ENCODE measurements around the gene CSRNP2. TPM values are rescaled to one million over a fixed set of nuclear protein-coding genes. Genes with fewer than 3 reads are reported as not detected.

CSRNP2 gene
- total and polyA plus RNA-seq, 2 donors (not counting 3 experiments of a cell fraction or from before 2014, with no cell fraction given): 24.2 to 49.7 TPM

DNA sequence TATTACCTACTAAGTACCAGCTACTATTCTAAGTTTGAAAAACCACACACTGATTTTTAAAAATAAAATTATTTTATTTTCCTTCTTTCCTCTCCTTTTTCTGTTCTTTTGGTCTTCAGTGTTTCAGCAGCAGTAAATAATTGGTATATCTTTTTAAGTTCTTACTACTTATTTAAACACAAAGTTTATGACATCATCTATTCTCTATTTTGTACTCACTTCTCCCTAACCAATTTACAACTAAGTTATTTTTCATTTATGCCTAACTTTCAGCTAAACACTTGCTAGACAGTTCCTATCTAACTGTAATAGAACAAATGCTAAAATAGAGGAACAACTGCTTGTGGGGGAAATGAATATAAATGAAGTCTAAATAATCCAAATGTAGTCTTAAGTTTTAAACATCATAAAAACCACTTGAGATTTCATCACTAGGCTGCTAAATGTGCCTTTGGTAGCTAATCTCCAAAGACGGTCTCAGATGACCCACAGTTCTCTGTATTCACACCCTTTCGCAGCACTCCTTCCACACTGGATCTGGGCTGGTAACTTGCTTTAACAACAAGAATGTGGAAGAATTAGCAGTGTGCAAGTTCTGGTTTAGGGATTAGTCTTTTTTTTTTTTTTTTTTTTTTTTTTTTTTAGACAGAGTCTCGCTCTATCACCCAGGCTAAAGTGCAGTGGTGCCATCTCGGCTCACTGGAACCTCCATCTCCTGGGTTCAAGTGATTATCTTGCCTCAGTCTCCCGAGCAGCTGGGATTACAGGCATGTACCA lies 48.5 kb upstream of the CSRNP2 start:
- Histone ChIP-seq H3K4me3 (replicated peaks in 1 of 3; ENCODE audit: insufficient read depth in 1 of 3, low read depth in 1 of 3, low read length in 3 of 3) (no peak overlapping the region), H2AFZ (ENCODE audit: low read depth, low read length) (no peak overlapping the region), H3K9me1 (replicated peaks; ENCODE audit: control insufficient read depth, extremely low read depth, insufficient read depth, low read length) (no peaks in the 10 kb centered on the region), H3K4me2 (ENCODE audit: insufficient read depth, low read length) (no peak overlapping the region), H3K27ac (ENCODE audit: insufficient read depth, low read depth, low read length) (no peak overlapping the region), H3K9ac (replicated peaks; ENCODE audit: extremely low read depth, insufficient read depth, low read length) (no peak overlapping the region), H4K20me1 (replicated peaks; ENCODE audit: control insufficient read depth, extremely low read depth, insufficient read depth, low read length) (no peaks in the 10 kb centered on the region), H3K9me3 (replicated peaks; ENCODE audit: control insufficient read depth, insufficient read depth, low read length) (no peaks in the 10 kb centered on the region), H3K27me3 (ENCODE audit: control insufficient read depth in 2 of 2, insufficient read depth in 2 of 2, low read length in 2 of 2) (no peaks in the 10 kb centered on the region), H3K79me2 (ENCODE audit: control insufficient read depth, insufficient read depth, low read length) (no peaks in the 10 kb centered on the region), H3K36me3 (ENCODE audit: control insufficient read depth in 2 of 2, extremely low read depth in 1 of 2, insufficient read depth in 2 of 2, low read length in 2 of 2) (no peaks in the 10 kb centered on the region), H3K4me1 (ENCODE audit: control insufficient read depth, extremely low read depth, insufficient read depth, low read length) (no peaks in the 10 kb centered on the region)
- TF ChIP-seq, protein P1, sequence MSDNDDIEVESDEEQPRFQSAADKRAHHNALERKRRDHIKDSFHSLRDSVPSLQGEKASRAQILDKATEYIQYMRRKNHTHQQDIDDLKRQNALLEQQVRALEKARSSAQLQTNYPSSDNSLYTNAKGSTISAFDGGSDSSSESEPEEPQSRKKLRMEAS (IDR thresholded peaks at IDR 0.05; ENCODE audit: insufficient read depth, insufficient read length): no peak
- TF ChIP-seq JUN (IDR thresholded peaks at IDR 0.05; ENCODE audit: borderline replicate concordance, insufficient read depth, insufficient read length, low read depth) (no peak), POLR2A (IDR thresholded peaks at IDR 0.05; ENCODE audit: low read depth, low read length) (no peak), FOS (IDR thresholded peaks at IDR 0.05; ENCODE audit: borderline replicate concordance, insufficient read depth, low read length) (no peak), POLR2AphosphoS5 (IDR thresholded peaks at IDR 0.05; ENCODE audit: insufficient read depth, low read depth, low read length) (no peak), EZH2 (IDR thresholded peaks at IDR 0.05; ENCODE audit: borderline replicate concordance, low read depth, low read length, severe bottlenecking) (no peak), GATA2 (IDR thresholded peaks at IDR 0.05; ENCODE audit: insufficient read depth, insufficient read length, low read depth, low read length) (no peak), MYC (IDR thresholded peaks at IDR 0.05; ENCODE audit: low read depth, low read length) (no peak)
- TF ChIP-seq, protein P2, sequence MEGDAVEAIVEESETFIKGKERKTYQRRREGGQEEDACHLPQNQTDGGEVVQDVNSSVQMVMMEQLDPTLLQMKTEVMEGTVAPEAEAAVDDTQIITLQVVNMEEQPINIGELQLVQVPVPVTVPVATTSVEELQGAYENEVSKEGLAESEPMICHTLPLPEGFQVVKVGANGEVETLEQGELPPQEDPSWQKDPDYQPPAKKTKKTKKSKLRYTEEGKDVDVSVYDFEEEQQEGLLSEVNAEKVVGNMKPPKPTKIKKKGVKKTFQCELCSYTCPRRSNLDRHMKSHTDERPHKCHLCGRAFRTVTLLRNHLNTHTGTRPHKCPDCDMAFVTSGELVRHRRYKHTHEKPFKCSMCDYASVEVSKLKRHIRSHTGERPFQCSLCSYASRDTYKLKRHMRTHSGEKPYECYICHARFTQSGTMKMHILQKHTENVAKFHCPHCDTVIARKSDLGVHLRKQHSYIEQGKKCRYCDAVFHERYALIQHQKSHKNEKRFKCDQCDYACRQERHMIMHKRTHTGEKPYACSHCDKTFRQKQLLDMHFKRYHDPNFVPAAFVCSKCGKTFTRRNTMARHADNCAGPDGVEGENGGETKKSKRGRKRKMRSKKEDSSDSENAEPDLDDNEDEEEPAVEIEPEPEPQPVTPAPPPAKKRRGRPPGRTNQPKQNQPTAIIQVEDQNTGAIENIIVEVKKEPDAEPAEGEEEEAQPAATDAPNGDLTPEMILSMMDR (IDR thresholded peaks at IDR 0.05; ENCODE audit: extremely low read depth in 1 of 2, insufficient read depth in 1 of 2, low read depth in 1 of 2, low read length in 2 of 2): no peak
- FAIRE-seq (no peak), DNase-seq (ENCODE audit: low read depth, low spot score) (no peak)
- dilution Hi-C loops (cut with MboI; ENCODE audit: extremely low pct_ligation_motif_present, low sequenced_read_pairs) (no loop called here), intact Hi-C loops (cut with micrococcal nuclease) (no loop called here)
- CTCF ChIA-PET: no interaction called here
- POLR2A ChIA-PET: no interaction called here
- BruUV-seq (replicated peaks): no TSS peak
